K562 (cell line): ENCODE results near the gene NTF4. TPM values are rescaled to one million over a fixed set of nuclear protein-coding genes. Genes with fewer than 3 reads are reported as not detected.

Source experiments
- ARID2 ChIP-seq: fragments of 450-650 bp; IDR thresholded peaks from 2 replicates; pipeline ENCODE4 v1.6.1; 2017; ENCODE audit warnings: antibody characterized with exemption, mild to moderate bottlenecking
- ATF1 ChIP-seq, 2 experiments: fragments of 450-650 bp in 1 of 2; IDR thresholded peaks; 2 replicates each; pipeline ENCODE4 v1.6.1; 2016; ENCODE audit warnings: missing compliant biosample characterization in 1 of 2, missing genetic modification characterization in 1 of 2
- BACH1 ChIP-seq: fragments of 200-800 bp; sonication (Bioruptor generic); IDR thresholded peaks from 2 replicates; pipeline ENCODE4 v1.6.1; 2016; ENCODE audit warnings: missing genetic modification characterization, missing compliant biosample characterization
- CTBP1 ChIP-seq: fragments of 450-650 bp; IDR thresholded peaks from 2 replicates; pipeline ENCODE4 v1.6.1; 2016; ENCODE audit warnings: borderline replicate concordance
- ESRRB ChIP-seq: fragments of 250-450 bp; sonication (Bioruptor Pico); IDR thresholded peaks from 2 replicates; pipeline ENCODE4 v1.5.0; 2020; ENCODE audit warnings: mild to moderate bottlenecking, moderate library complexity, borderline replicate concordance
- GTF2A2 ChIP-seq: IDR thresholded peaks from 2 replicates; pipeline ENCODE4 v1.6.1; 2016; ENCODE audit warnings: mild to moderate bottlenecking, missing genetic modification characterization, missing compliant biosample characterization
- HDAC2 ChIP-seq: fragments of 450-650 bp; IDR thresholded peaks from 2 replicates; pipeline ENCODE4 v1.6.1; 2016; ENCODE audit warnings: mild to moderate bottlenecking
- HMGN3 ChIP-seq: IDR thresholded peaks from 2 replicates; pipeline ENCODE4 v1.6.1; 2011; ENCODE audit warnings: borderline replicate concordance, low read depth, mild to moderate bottlenecking, mixed read lengths, low read length; ENCODE audit not compliant: insufficient read length; ENCODE audit errors: extremely low read depth
- KHSRP ChIP-seq: fragments of 450-650 bp; IDR thresholded peaks from 2 replicates; pipeline ENCODE4 v1.6.1; 2017
- MYBL2 ChIP-seq, 2 experiments: fragments of 450-650 bp in 1 of 2; sonication (generic) in 1 of 2; formaldehyde crosslinking in 1 of 2; IDR thresholded peaks; 2 replicates each; pipeline versions ENCODE4 v1.6.1 to v1.8.1; 2017 to 2022; ENCODE audit warnings: borderline replicate concordance in 1 of 2, inconsistent platforms in 1 of 2, low read depth in 1 of 2, mild to moderate bottlenecking in 1 of 2, missing genetic modification reagents in 1 of 2, moderate library complexity in 1 of 2
- NEUROD1 ChIP-seq: fragments of 150-350 bp; IDR thresholded peaks from 2 replicates; pipeline ENCODE4 v1.6.1; 2014; ENCODE audit warnings: borderline replicate concordance, low read length, low read depth; ENCODE audit not compliant: partially characterized antibody
- NFYB ChIP-seq: IDR thresholded peaks from 2 replicates; pipeline ENCODE4 v1.6.1; 2011; ENCODE audit warnings: mild to moderate bottlenecking, moderate library complexity; ENCODE audit not compliant: insufficient read length; ENCODE audit errors: extremely low read depth
- POLR2G ChIP-seq: fragments of 200-400 bp; formaldehyde crosslinking; IDR thresholded peaks from 2 replicates; pipeline ENCODE4 v1.6.1; 2017; ENCODE audit warnings: low read depth, mild to moderate bottlenecking, antibody characterized with exemption, low read length, moderate library complexity
- SRF ChIP-seq, 2 experiments: fragments of 250-450, 450-650 bp in 1 of 2; sonication (Bioruptor Pico) in 1 of 2; sonication (generic) in 1 of 2; formaldehyde crosslinking; IDR thresholded peaks; 2 replicates each; pipeline versions ENCODE4 v1.5.0 to v1.5.1; 2020 to 2022; ENCODE audit warnings: mild to moderate bottlenecking in 1 of 2, missing genetic modification reagents in 1 of 2
- TCF3 ChIP-seq: sonication (generic); formaldehyde crosslinking; IDR thresholded peaks from 2 replicates; pipeline ENCODE4 v1.4.0; 2020; ENCODE audit warnings: mild to moderate bottlenecking, missing genetic modification reagents
- WHSC1 ChIP-seq: IDR thresholded peaks from one replicate; pipeline ENCODE4 v1.6.1; 2012; ENCODE audit warnings: low read length, control low read depth, inconsistent platforms
- ZBTB8A ChIP-seq: fragments of 450-650 bp; IDR thresholded peaks from 2 replicates; pipeline ENCODE4 v1.6.1; 2018; ENCODE audit warnings: mild to moderate bottlenecking, moderate library complexity; ENCODE audit not compliant: partially characterized antibody
- ZC3H11A ChIP-seq: IDR thresholded peaks from 2 replicates; pipeline ENCODE4 v1.6.1; 2012; ENCODE audit warnings: low read depth, low read length, improper control_type of control experiment
- ZNF232 ChIP-seq: sonication (generic); formaldehyde crosslinking; IDR thresholded peaks from 2 replicates; pipeline ENCODE4 v1.8.0; 2022; ENCODE audit warnings: mild to moderate bottlenecking, missing genetic modification reagents
- ZNF583 ChIP-seq: fragments of 250-450 bp; sonication (Bioruptor Pico); IDR thresholded peaks from 2 replicates; pipeline ENCODE4 v1.4.0; 2020
- polyA plus RNA-seq, 8 experiments: library from polyadenylated mRNA; depleted of rRNA in 4 of 8; stranded (reverse) in 5 of 8; unstranded in 3 of 8; fragments of >200 nt; fragmentation: Nextera tagmentation in 2 of 8; fragmentation: Illumina TruSeq in 1 of 8; extraction: Ambion mirVana in 2 of 8; extraction: Trizol in 1 of 8; gene quantifications; 2 replicates each; pipeline versions ENCODE4 v1.2.1 to v1.2.3, GENCODE V29; 2011 to 2014; ENCODE audit warnings: inconsistent platforms in 1 of 8, missing spikeins in 1 of 8
- total RNA-seq, 7 experiments: library from RNA; depleted of rRNA in 6 of 7; stranded (reverse); fragments of >200 nt in 6 of 7; fragmentation: Illumina TruSeq in 2 of 7; extraction: Trizol in 2 of 7; gene quantifications; 2 replicates each; pipeline versions ENCODE4 v1.2.1 to v1.2.3, GENCODE V29; 2011 to 2021; ENCODE audit warnings: low replicate concordance in 1 of 7
- TF ChIP-seq, protein P1 (sequence below): fragments of 150-350 bp; IDR thresholded peaks from 2 replicates; pipeline ENCODE4 v1.6.1; 2014; ENCODE audit warnings: low read depth, mild to moderate bottlenecking, low read length, borderline replicate concordance
- TF ChIP-seq, protein P2 (sequence below): fragments of 250-450 bp; sonication (Bioruptor Pico); IDR thresholded peaks from 2 replicates; pipeline ENCODE4 v1.5.0; 2022; ENCODE audit warnings: mild to moderate bottlenecking

The NTF4 gene
- total and polyA plus RNA-seq, 9 of the 15 experiments (the other 6 are each of a cell fraction or from before 2014, with no cell fraction given): not detected

DNA sequence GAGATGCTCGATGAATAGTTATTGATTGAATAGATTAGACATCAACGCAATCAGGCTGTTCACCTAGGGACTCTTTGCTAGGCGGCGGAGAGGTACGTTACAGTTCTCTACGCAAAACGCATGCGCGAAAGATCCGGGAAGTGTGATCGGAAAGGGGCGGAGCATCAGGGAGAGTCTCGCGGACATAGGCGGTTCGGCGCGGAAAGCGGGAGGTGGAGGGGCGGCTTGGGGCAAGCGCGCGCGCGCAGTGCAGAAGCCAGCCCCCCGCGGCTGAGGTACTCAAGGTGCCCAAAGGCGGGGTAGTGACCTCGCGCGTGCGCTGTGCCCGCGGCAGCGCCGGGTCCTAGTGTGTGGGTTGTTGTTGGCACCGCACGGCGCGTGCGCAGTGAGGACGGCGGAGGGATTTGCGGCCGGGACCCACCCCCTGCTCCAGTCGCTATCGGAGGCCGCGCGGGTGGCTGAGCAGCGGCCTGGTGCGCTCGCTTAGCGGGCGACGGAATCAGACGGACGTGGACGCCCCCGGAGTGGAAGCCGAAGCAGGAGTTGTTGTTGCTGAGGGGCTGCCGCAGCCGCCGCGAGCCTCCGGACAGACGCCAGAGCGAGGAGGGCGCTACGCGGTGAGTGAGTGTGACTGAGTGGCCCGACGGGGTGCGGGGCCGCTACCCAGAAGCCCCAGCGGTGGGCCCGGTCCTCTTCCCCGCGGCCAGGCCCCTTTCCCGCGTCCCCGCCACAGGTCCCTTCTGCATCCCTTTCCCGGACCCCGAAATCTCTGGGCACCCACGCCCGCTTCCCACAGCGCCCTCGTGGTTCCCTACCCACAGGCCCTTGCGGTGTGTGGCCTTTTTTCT is 20.6 kb upstream of the NTF4 start, which contains the start of gene SNRNP70 (continued):
- TF ChIP-seq, protein P1, sequence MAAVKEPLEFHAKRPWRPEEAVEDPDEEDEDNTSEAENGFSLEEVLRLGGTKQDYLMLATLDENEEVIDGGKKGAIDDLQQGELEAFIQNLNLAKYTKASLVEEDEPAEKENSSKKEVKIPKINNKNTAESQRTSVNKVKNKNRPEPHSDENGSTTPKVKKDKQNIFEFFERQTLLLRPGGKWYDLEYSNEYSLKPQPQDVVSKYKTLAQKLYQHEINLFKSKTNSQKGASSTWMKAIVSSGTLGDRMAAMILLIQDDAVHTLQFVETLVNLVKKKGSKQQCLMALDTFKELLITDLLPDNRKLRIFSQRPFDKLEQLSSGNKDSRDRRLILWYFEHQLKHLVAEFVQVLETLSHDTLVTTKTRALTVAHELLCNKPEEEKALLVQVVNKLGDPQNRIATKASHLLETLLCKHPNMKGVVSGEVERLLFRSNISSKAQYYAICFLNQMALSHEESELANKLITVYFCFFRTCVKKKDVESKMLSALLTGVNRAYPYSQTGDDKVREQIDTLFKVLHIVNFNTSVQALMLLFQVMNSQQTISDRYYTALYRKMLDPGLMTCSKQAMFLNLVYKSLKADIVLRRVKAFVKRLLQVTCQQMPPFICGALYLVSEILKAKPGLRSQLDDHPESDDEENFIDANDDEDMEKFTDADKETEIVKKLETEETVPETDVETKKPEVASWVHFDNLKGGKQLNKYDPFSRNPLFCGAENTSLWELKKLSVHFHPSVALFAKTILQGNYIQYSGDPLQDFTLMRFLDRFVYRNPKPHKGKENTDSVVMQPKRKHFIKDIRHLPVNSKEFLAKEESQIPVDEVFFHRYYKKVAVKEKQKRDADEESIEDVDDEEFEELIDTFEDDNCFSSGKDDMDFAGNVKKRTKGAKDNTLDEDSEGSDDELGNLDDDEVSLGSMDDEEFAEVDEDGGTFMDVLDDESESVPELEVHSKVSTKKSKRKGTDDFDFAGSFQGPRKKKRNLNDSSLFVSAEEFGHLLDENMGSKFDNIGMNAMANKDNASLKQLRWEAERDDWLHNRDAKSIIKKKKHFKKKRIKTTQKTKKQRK: no peak
- TF ChIP-seq GTF2A2 (tag): no peak
- TF ChIP-seq ARID2: no peak
- no peak for TF ChIP-seq ESRRB (CRISPR knock-in tag)
- no peak for TF ChIP-seq KHSRP
- TF ChIP-seq CTBP1: peak; percentile 76
- TF ChIP-seq NEUROD1: no peak
- peak; percentile 60; the same call in 1 of the 2 replicates for TF ChIP-seq ZNF583
- TF ChIP-seq, protein P2, sequence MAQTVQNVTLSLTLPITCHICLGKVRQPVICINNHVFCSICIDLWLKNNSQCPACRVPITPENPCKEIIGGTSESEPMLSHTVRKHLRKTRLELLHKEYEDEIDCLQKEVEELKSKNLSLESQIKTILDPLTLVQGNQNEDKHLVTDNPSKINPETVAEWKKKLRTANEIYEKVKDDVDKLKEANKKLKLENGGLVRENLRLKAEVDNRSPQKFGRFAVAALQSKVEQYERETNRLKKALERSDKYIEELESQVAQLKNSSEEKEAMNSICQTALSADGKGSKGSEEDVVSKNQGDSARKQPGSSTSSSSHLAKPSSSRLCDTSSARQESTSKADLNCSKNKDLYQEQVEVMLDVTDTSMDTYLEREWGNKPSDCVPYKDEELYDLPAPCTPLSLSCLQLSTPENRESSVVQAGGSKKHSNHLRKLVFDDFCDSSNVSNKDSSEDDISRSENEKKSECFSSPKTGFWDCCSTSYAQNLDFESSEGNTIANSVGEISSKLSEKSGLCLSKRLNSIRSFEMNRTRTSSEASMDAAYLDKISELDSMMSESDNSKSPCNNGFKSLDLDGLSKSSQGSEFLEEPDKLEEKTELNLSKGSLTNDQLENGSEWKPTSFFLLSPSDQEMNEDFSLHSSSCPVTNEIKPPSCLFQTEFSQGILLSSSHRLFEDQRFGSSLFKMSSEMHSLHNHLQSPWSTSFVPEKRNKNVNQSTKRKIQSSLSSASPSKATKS (CRISPR knock-in tag): no peak
- 0 out of 2 replicates have a peak, but pooled peaks have one; percentile 15 for TF ChIP-seq HDAC2
- TF ChIP-seq BACH1 (tag): no peak
- no peak for TF ChIP-seq MYBL2 (IDR thresholded peaks at IDR 0.05; ENCODE audit: low read depth)
- no peak for TF ChIP-seq MYBL2 (CRISPR knock-in tag; IDR thresholded peaks at IDR 0.05; ENCODE audit: borderline replicate concordance)
- TF ChIP-seq TCF3 (CRISPR knock-in tag): no peak
- no peak for TF ChIP-seq ZC3H11A
- TF ChIP-seq SRF (CRISPR knock-in tag; IDR thresholded peaks at IDR 0.05): peak in 1 of 2 experiments; percentile 74; a peak in 2 of 4 replicates
- TF ChIP-seq NFYB: no peak
- TF ChIP-seq HMGN3: peak; percentile 80
- no peak for TF ChIP-seq ZBTB8A
- no peak for TF ChIP-seq WHSC1
- TF ChIP-seq ATF1 (CRISPR knock-in tag; IDR thresholded peaks at IDR 0.05): no peak
- peak; percentile 84 for TF ChIP-seq ATF1 (tag; IDR thresholded peaks at IDR 0.05)
- 0 out of 2 replicates have a peak, but pooled peaks have one; percentile 70 for TF ChIP-seq ZNF232 (CRISPR knock-in tag)
- TF ChIP-seq POLR2G: peak; percentile 99
